HG03575 (cell line): ENCODE measurements around the gene UPK1A.
"Not testable (repeated sequence)": the region's sequence is repeated elsewhere in the genome, so short reads cannot be mapped to it uniquely, and the experiment has no call there.

ENCODE experiments used
- ATAC-seq: cut with Tn5 transposase; IDR thresholded peaks from one replicate; pipeline ENCODE4 v1.9.1; 2021; ENCODE audit not compliant: unreplicated experiment, insufficient number of reproducible peaks, low FRiP score; ENCODE audit errors: extremely low read depth

UPK1A gene

DNA sequence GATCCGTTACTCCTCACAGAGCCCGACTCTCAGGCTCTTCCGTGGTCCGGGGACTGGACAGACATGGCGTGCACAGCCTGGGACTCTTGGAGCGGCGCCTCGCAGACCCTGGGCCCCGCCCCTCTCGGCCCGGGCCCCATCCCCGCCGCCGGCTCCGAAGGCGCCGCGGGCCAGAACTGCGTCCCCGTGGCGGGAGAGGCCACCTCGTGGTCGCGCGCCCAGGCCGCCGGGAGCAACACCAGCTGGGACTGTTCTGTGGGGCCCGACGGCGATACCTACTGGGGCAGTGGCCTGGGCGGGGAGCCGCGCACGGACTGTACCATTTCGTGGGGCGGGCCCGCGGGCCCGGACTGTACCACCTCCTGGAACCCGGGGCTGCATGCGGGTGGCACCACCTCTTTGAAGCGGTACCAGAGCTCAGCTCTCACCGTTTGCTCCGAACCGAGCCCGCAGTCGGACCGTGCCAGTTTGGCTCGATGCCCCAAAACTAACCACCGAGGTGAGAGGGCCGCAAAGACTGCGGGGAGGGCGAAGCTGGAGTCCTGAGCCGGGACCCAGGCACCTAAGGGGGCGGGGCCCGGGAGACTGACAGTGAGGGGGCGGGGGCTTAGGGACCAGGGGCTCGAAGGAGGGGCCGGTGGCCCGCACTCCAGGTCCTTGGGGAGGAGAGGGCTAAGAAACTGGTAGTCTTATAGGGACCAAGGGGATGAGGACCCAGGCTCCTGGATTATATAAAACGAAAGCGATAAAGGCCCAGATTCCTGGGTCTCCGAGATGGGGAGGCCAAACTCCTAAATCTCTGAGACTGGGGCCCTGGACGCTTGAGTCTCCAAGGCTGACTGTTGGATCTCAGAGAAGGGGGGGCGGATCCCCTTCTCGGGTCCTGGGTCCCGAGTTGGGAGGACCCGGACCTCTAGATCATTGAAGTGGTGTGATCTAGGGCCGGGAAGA is 22.8 kb upstream of the UPK1A start:
- no peak for ATAC-seq

DNA sequence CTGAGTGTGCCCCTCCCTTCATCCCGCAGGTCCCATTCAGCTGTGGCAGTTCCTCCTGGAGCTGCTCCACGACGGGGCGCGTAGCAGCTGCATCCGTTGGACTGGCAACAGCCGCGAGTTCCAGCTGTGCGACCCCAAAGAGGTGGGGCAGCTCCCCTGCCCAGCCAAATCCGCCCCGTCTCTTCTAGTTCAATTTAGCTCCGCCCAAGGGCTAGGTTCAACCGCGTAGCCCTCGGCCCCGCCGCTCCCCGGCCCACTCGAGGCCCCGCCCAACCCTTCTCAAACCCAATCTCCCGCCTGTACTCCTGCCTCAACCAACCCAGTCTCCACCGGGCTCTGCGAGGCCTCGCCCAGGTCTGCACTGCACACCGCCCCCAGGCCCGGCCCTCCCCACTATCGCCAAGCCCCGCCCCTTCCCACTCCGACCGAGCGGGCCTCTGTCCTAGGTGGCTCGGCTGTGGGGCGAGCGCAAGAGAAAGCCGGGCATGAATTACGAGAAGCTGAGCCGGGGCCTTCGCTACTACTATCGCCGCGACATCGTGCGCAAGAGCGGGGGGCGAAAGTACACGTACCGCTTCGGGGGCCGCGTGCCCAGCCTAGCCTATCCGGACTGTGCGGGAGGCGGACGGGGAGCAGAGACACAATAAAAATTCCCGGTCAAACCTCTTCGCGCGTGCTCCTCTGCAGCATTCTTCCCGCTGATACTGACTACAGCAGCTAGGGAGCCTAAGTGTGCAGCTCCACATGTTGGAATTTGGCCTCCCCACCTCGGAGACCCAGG is 21.9 kb upstream of the UPK1A start:
- ATAC-seq, result no peak

- no peak for ATAC-seq
These were observed 21.2 kb upstream of the UPK1A start for GRCh38 chr19:35644987-35645679.

- no peak for ATAC-seq
These were observed 20.4 kb upstream of the UPK1A start for GRCh38 chr19:35645680-35646511.

DNA sequence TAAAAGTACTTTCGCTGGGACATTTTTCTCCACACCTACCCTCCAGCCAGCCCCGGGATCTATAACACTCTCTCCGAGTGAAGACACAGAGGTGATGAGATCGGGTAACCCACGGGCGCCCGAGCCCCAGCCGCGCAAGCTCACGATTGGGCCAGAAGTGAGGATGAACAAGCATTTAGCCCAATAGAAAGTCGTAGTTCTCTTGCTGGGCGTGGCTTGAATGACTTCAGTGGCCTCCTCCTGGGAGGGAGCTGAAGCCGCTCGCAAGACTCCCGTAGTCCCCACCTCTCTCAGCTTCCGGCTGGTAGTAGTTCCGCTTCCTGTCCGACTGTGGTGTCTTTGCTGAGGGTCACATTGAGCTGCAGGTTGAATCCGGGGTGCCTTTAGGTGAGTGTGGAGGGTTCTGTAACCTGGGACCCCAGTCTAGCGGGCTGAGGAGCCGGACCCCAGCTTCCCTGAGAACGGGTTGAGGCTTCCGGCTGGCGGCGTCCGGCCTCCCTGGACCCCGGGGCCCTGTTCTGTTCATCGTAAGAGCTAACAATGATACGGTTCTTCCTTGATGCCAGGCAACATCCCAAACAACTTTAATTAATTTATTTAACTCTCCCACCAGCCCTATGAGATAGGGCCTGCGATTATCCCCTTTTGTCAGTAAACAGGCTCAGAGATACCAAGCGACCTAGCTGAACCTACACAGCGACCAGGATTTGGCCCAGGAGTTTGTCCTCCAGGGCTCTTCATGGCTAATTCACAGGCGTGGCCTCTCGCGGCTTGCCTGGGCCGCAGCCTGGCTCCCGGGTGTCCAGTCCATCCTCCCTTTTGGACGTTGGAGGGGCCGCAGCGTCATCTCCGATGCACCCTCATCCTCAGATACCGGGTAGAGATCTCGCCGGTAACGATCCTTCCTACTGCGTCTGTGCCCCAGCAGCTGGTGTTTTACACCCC is 18.0 kb upstream of the UPK1A start, which contains the start of gene COX6B1:
COX6B1 (plus strand) TSS at position 307 of the 945 bp plus-strand sequence. CDS start 2,921 bp downstream, outside the sequence.
- peak; percentile 36 for ATAC-seq

GRCh38 chr19:35650581-35650980 is 15.7 kb upstream of the UPK1A start:
- no peak for ATAC-seq

- not testable (repeated sequence) for ATAC-seq
These were observed 11.5 kb upstream of the UPK1A start for GRCh38 chr19:35654828-35655227.

DNA sequence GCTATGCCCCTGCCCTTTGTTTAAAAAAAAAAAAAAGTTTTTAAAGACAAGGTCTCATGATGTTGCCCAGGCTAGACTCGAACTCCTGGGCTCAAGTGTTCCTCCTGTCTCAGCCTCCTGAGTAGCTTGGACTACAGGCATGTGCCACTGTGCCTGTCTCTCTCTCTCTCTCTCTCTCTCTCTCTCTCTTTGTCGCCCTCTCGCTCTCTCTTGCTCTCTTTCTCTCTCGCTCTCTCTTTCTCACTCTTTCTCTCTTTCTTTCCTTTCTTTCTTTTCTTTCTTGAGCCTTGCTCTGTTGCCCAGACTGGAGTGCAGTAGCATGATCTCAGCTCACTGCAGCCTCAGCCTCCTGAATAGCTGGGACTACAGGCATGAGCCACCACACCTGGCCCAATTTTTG is 10.7 kb upstream of the UPK1A start:
- ATAC-seq, result no peak

- ATAC-seq, result no peak
These were observed 9.6 kb upstream of the UPK1A start for GRCh38 chr19:35656700-35657099.

- no peak for ATAC-seq
These were observed 8.2 kb upstream of the UPK1A start for GRCh38 chr19:35657904-35658700.

DNA sequence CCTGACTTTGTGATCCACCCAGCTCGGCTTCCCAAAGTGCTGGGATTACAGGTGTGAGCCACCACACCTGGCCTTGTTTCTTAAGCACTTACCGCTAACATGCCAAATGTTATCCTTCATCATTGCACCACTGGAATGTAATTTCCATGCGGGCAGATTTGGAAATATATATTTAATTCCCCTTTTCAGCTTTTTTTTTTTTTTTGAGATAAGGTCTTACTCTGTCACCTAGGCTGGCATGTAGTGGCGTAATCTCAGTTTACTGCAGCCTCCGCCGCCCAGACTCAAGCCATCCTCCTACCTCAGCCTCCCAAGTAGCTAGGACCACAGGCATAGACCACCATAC is 4.3 kb upstream of the UPK1A start:
- no peak for ATAC-seq

DNA sequence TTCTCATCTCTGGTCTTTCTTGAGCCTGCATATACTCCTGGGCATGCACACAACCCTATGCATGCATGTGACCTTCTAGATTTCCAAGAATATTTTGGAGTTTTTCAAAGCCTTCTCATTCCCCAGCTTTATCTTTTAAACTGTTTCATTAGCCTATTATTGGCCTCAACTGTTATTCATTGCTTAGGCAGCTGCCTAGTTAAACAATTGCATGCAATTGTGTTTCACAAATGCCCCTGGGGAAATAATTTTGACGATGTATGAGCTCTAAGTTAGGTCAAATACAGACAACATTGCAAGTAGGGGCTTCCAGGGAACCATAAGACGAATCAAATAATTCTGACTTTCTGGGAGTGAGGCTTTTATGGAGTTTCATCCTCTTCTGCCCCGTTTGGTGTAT is 2.3 kb upstream of the UPK1A start:
- ATAC-seq, result no peak

- no peak for ATAC-seq
These were observed 1.2 kb upstream of the UPK1A start for GRCh38 chr19:35665157-35665556.

- ATAC-seq, result no peak
These were observed 713 bp upstream of the UPK1A start for GRCh38 chr19:35665604-35666003.

GRCh38 chr19:35669566-35669965 is 3.2 kb downstream of the UPK1A start:
- no peak for ATAC-seq

- ATAC-seq, result no peak
These were observed 3.7 kb downstream of the UPK1A start for GRCh38 chr19:35669974-35670373.

DNA sequence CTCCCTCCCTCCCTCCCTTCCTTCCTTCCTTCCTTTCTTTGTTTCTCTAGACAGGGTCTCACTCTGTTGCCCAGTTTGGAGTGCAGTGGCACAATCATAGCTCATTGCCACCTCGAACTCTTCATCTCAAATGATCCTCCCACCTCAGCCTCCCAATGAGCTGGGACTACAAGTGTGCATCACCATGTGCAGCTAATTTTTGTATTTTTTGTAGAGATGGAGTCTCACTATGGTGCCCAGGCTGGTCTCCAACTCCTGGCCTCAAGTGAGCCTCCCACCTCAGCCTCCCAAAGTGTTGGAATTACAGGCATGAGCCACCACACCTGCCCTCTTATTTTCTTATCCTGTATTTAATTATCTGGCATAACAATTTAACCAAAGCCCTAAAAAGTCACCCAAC is 4.4 kb downstream of the UPK1A start:
- ATAC-seq, result no peak
